NCI-H1417 (cell line): ENCODE data around the gene TMPO.
A peak's percentile ranks its signal among the peaks of the same experiment; 100 is the strongest.
"Not testable (repeated sequence)": the region's sequence is repeated elsewhere in the genome, so short reads cannot be mapped to it uniquely, and the experiment has no call there.

Source experiments
- DNase-seq, 3 experiments: peaks; one replicate each; lab custom pipeline; 2025; lab: John Stamatoyannopoulos, UW

The TMPO gene

DNA sequence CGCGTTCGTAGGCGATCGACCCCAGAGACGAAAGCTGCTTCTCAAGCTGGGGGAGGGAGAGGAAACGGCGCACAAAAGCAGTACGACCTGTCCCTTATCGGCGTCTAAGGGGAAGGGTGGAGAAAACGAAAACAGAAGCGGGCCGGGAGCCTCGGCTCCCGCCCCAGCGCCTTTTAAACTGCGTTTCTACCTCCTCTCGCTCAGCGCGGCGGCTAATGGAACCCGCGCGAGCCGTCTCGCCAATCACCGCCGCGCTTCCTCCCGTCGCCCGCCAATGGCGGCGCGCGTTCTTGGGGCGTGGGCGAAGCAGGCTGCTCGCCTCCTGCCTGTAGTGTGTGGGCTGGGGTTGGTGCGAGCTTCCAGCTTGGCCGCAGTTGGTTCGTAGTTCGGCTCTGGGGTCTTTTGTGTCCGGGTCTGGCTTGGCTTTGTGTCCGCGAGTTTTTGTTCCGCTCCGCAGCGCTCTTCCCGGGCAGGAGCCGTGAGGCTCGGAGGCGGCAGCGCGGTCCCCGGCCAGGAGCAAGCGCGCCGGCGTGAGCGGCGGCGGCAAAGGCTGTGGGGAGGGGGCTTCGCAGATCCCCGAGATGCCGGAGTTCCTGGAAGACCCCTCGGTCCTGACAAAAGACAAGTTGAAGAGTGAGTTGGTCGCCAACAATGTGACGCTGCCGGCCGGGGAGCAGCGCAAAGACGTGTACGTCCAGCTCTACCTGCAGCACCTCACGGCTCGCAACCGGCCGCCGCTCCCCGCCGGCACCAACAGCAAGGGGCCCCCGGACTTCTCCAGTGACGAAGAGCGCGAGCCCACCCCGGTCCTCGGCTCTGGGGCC, at the start of gene TMPO:
Gene TMPO (plus strand): TSS at position 304 of the 824 bp plus-strand sequence. CDS start 278 bp downstream, at position 582.
- DNase-seq: peak; percentile 98 to 99 (median 98)

DNA sequence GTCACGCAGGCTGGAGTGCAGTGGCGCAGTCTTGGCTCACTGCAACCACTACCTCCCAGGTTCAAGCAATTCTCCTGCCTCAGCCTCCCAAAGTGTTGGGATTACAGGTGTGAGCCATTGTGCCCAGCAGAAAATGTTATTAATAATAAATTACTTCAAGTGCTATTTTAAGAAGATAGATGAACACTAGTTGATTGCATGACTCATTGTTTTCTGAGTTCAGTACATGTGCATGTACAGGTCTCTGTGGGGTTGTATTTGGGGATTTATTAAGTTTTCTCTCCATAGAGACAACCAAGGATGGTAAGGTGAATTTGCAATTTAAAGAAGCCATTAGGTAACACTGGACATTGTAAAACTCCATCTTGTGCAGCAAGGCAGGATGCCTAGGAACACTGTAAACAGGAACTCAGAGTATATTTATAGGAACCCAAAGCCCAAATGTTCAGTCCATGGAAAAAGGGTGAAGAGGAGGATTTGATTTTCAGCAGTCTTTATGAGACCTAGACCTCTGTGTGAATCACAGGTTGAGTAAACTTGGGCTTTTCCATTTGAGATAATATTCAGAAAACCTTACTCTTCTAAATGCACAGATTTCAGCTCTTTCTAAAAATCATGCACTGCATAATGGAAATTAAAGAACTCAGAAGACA, 49.3 kb upstream of the TMPO start:
- peak in 1 of 3 experiments; percentile 15 for DNase-seq

GRCh38 chr12:98466640-98467400, 48.6 kb upstream of the TMPO start:
- DNase-seq: no peak

GRCh38 chr12:98469109-98469508, 46.3 kb upstream of the TMPO start:
- no peak for DNase-seq

- DNase-seq: no peak
Observed at GRCh38 chr12:98470469-98471082, 44.8 kb upstream of the TMPO start.

GRCh38 chr12:98471085-98471484, 44.3 kb upstream of the TMPO start:
- DNase-seq: no peak

DNA sequence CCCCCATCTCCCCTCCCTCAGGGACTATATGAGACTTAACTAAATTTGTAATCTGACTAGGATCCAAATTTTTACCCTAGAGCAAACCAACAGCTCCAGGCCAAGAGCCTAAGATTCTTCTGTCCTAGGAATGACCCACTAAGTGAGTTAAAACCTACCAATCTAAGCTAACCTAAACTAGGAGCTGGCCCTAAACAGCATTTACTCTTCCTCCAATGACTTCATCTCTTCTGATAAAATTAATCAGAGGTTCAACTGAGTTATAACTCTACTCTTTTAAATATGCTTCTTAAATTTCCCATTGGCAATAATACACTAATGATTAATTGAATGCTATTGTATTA, 39.9 kb upstream of the TMPO start:
- DNase-seq: no peak

DNA sequence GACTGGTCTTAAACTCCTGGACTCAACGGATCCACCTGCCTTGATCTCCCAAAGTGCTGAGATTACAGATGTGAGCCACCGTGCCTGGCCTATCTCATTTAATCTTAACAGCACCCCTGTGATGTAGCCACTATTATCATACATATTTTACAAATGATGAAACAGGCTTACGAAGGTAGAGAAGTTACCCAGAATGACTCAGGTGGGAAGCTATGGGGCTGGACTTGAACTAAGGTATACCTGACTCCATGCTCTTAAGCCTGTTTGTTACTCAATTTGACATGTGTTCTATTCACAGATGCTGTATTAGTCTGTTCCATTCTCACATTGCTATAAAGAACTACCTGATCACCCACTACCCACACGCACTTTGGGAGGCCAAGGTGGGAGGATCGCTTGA, 36.8 kb upstream of the TMPO start:
- no peak for DNase-seq

DNA sequence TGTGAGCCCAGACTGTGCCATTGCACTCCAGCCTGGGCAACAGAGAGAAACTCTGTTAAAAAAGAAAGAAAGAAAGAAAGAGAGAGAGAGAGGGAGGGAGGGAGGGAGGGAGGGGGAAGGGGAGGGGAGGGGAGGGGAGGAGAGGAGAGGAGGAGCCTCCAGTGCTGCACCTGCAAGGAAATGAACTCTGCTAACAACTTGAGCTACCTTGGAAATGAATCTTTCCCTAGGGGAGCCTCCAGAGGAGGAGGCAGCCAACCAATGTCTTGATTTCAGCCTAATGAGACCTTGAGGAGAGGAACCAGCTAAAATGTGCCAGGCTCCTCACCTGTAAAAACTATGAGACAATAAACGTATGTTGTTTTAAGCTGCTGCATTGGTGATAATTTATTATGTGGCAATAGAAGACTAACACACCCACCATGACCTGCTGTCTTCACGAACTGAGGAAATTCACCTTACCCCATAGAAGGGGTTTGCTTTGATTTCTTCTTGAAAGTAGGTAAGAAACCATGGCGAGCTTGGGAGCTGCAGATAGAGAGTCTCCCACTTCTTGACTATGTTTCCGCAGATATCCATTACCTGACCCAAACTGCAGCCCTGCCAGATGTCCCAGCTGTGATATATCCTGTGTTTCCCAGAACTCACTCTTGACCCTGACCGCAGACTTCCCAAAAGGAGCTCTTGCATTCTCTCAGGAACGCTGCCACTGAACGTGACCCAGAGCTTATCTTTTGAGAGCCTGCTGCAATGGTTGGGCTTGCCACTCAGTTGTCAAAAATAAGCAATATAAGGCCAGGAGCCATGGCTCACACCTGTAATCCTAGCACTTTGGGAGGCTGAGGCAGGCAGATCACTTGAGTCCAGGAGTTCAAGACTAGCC, 31.5 kb upstream of the TMPO start:
- no peak for DNase-seq

DNA sequence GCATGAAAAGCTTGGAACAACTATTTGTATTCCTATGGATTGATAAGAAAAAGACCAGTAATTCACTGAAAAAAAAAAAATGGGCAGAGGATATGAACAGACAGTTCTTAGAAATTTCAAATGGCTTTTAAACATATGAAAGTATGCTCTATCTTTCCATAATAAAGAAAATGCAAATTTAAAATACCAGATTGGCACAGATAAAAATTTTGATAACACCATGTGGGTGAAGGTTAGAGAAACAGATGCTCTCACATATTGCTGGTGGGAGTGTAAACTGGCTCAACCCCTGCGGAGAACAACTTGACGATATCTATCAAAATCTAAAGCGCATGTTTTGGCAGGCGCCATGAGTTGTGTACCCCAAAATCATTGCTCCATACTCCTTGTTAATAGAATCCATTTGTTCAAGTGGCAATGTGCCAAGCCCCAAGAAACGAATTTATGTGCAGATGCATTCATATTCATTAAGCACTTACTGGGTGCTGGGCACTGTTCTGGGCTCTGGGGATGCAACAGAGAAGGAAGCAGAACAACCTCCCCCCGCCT, 29.5 kb upstream of the TMPO start:
- DNase-seq: no peak

- DNase-seq: not testable (repeated sequence)
Observed at GRCh38 chr12:98488416-98488815, 27.0 kb upstream of the TMPO start.

DNA sequence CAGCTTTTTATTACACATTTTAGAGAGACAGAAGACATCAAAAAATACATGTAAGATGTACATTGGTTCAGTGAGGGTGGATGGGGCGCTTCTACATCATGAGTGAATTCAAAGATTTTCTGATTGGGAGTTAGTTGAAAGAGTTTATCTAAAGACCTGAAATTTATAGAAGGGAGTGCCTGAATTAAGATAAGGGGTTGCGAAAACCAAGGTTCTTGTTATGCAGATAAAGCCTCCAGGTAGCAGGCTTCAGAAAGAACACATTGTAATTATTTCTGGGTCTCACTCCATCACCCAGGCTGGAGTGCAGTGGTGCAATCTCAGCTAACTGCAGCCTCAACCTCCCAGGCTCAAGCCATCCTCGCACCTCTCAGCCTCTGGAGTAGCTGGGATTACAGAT, 26.2 kb upstream of the TMPO start:
- no peak for DNase-seq

DNA sequence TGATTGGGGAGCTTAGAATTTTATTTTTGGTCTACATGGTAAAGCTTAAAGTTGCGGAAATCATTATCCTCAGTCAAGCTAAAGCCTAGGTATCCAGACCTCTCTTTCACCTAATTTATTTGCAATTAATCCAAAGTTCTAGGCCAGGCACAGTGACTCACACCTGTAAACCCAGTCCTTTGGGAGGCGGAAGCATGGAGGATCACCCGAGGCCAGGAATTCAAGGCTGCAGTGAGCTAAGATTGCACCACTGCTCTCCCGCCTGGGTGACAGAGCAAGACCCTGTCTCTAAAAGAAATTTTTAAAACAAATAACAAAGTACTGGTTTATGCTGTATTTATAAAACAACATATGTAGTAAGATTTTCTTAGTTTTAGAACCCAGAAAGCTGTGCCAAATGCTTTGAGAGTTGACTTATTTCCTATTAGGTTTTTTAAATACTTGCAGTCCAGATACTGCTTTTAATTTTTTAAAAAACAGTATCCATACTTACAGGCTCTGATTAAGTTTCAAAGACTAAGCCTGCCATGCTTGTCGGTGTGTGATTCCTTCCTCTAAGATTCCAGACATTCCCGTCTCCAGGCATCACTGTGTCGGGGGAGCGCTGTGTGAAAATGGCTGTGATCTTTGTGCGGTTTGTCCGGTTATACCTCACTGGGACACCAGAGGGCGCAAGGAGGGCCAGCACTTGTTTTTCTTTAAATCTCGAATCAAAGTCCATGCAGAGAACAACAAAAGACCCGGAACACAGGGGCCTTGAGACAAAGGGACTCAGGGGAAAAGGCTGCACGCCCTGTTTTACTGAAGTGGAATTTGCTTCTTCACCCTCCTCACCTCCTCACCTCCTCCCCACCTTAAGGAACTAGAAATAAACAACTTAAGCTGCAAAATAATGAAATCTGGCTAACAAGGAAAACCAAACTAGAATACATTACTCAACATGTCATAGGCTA, 24.6 kb upstream of the TMPO start:
- DNase-seq: peak; percentile 89 to 98 (median 89)

GRCh38 chr12:98492580-98493140, 22.7 kb upstream of the TMPO start:
- no peak for DNase-seq

- not testable (repeated sequence) for DNase-seq
Observed at GRCh38 chr12:98501266-98501629, 14.1 kb upstream of the TMPO start.

- peak; percentile 96 to 99 (median 98) for DNase-seq
Observed at GRCh38 chr12:98503342-98503591, 12.1 kb upstream of the TMPO start.

DNA sequence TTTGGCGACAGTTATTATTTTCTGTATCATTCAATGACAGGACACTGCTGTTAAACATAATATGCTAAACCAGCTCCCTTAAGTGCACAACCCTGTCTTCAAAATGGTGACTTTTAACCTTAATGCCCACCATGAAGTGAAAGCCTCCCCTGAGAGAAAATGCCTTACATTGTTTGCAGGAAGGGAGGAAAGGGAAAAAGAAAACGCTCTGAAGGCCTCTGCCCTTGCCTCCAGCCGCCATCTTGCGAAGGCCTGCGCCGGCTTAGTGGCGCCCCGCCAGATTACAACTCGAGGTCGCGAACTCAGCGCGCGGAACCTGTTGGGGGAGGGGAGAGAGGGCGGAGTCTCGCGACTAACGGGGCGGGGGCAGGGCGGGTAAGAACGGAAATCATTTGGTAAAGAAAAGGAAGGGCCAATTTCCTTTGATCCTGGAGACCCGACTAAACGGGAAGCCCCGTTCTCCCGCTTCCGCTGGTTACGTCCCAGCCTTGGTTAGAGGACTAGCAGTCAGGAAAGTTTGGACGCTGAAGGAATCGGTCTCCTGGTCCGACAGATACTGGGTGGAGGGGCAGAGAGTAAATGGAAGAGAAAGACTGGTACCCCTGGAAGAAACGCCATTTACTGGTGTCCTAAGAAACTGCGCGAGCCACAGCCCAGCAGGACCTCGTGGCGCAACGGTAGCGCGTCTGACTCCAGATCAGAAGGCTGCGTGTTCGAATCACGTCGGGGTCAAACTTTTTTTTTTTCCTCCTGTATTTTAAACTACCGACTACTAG, 11.6 kb upstream of the TMPO start:
- DNase-seq: peak; percentile 92 to 99 (median 98)

- no peak for DNase-seq
Observed at GRCh38 chr12:98504368-98504617, 11.1 kb upstream of the TMPO start.

DNA sequence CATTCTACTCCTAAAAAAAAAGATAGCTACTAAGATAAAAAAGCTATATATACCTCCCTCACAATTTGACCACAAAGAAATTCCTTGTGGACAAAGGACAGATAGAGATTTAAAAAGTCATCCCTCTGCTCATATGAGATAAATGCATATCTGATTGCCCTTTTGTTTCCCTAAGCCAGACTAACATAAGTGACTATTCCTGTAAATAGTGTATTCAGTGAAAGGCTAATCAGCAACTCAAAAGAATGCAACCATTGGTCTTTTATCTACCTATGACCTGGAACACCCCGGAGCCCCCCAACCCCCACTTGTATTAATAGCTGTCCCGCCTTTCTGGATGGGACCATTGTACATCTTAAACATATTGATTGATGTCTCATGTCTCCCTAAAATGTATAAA, 6.3 kb upstream of the TMPO start:
- no peak for DNase-seq
